GM12878 (cell line): ENCODE results near the gene SHISA6. TPM values are rescaled to one million over a fixed set of nuclear protein-coding genes. Genes with fewer than 3 reads are reported as not detected.

Source experiments
- ATAC-seq: fragments of 200-7000 bp; cut with Tn5 transposase; 3 replicates; pipeline ENCODE4 v1.9.1; 2020; ENCODE audit warnings: mild to moderate bottlenecking, moderate library complexity
- BruUV-seq: library from RNA; stranded (reverse); fragments of 400-500 nt; replicated peaks from 2 replicates; lab custom pipeline; 2021; lab: Mats Ljungman, UMichigan
- CTCF ChIA-PET: fragments of 300-600 bp; sonication (Branson Sonifier 250); formaldehyde crosslinking; extraction: SDS; loops from one replicate; lab custom pipeline; 2021; ENCODE audit warnings: inconsistent platforms; lab: Yijun Ruan, JAX
- POLR2A ChIA-PET: fragments of 350-600 bp; formaldehyde crosslinking; extraction: SDS; loops from one replicate; lab custom pipeline; 2021; ENCODE audit warnings: inconsistent platforms; lab: Charles Lee
- RAD21 ChIA-PET: fragments of 300-600 bp; sonication (Branson Sonifier 250); formaldehyde crosslinking; loops from one replicate; lab custom pipeline; 2023; ENCODE audit warnings: antibody characterized with exemption; ENCODE audit not compliant: unreplicated experiment; lab: Charles Lee
- SMC1A ChIA-PET: fragments of 300-600 bp; sonication (Branson Sonifier 250); formaldehyde crosslinking; loops from one replicate; lab custom pipeline; 2023; ENCODE audit not compliant: unreplicated experiment, uncharacterized antibody; lab: Charles Lee
- DNase-seq: peaks from one replicate; pipeline ENCODE4 v3.0.0-alpha.2; 2011; ENCODE audit warnings: low read depth, low spot score
- FAIRE-seq: peaks from 3 replicates; lab custom pipeline; 2011; peaks lifted over from hg19 to GRCh38; lab: Jason Lieb, UNC
- H2AFZ ChIP-seq: 2 replicates; pipeline ENCODE4 v1.6.0; 2011; ENCODE audit warnings: low read depth, low read length, control low read depth; ENCODE audit not compliant: control insufficient read depth
- H3K27ac ChIP-seq: 2 replicates; pipeline ENCODE4 v1.5.1; 2011; ENCODE audit warnings: control low read depth; ENCODE audit not compliant: control insufficient read depth, insufficient read depth
- H3K27me3 ChIP-seq, 2 experiments: replicated peaks in 1 of 2; 2 replicates each; pipeline versions ENCODE4 v1.6.0 to v1.6.1; 2011; ENCODE audit warnings: low read length in 1 of 2; ENCODE audit not compliant: control insufficient read depth in 2 of 2, insufficient read depth in 2 of 2
- H3K36me3 ChIP-seq, 2 experiments: 2 replicates each; pipeline ENCODE4 v1.5.1; 2011; ENCODE audit warnings: low read length in 1 of 2; ENCODE audit not compliant: control insufficient read depth in 2 of 2, insufficient read depth in 2 of 2
- H3K4me1 ChIP-seq: 2 replicates; pipeline ENCODE4 v1.6.1; 2011; ENCODE audit warnings: mild to moderate bottlenecking, low read length, moderate library complexity, mixed read lengths; ENCODE audit not compliant: control insufficient read depth, insufficient read depth
- H3K4me2 ChIP-seq: 2 replicates; pipeline ENCODE4 v1.6.0; 2011; ENCODE audit warnings: control low read depth; ENCODE audit not compliant: control insufficient read depth, insufficient read depth
- H3K4me3 ChIP-seq: fragments of 200-600 bp; sonication (generic); 2 replicates; pipeline ENCODE4 v1.5.1; 2016
- H3K79me2 ChIP-seq: 2 replicates; pipeline ENCODE4 v1.6.0; 2011; ENCODE audit warnings: low read length; ENCODE audit not compliant: control insufficient read depth, insufficient read depth
- H3K9ac ChIP-seq: 2 replicates; pipeline ENCODE4 v1.8.0; 2011; ENCODE audit warnings: low read length, control low read depth, mixed read lengths; ENCODE audit not compliant: control insufficient read depth, insufficient read depth
- H3K9me3 ChIP-seq: replicated peaks from 3 replicates; pipeline ENCODE4 v1.5.1; 2011; ENCODE audit warnings: mild to moderate bottlenecking, low read length; ENCODE audit not compliant: control insufficient read depth, insufficient read depth
- H4K20me1 ChIP-seq: 2 replicates; pipeline ENCODE4 v1.6.0; 2011; ENCODE audit not compliant: control insufficient read depth, insufficient read depth
- ATF2 ChIP-seq: IDR thresholded peaks from 2 replicates; pipeline ENCODE4 v1.6.1; 2012; ENCODE audit warnings: low read length, inconsistent platforms
- BHLHE40 ChIP-seq, 2 experiments: fragments of 450-650 bp in 1 of 2; IDR thresholded peaks; 2 replicates each; pipeline ENCODE4 v1.6.1; 2011 to 2017; ENCODE audit warnings: low read depth in 2 of 2, borderline replicate concordance in 1 of 2, improper control_type of control experiment in 1 of 2, low read length in 1 of 2, mild to moderate bottlenecking in 1 of 2
- BMI1 ChIP-seq: fragments of 450-650 bp; IDR thresholded peaks from 2 replicates; pipeline ENCODE4 v1.6.1; 2016; ENCODE audit warnings: mild to moderate bottlenecking, moderate library complexity, borderline replicate concordance
- CBX3 ChIP-seq: fragments of 200-600 bp; sonication (generic); IDR thresholded peaks from 2 replicates; pipeline ENCODE4 v1.6.1; 2016; ENCODE audit warnings: low read depth, borderline replicate concordance
- EZH2 ChIP-seq: IDR thresholded peaks from 2 replicates; pipeline ENCODE4 v1.6.1; 2012; ENCODE audit warnings: low read depth, mild to moderate bottlenecking, control low read depth, inconsistent platforms, low read length, borderline replicate concordance; ENCODE audit not compliant: control insufficient read depth
- FOS ChIP-seq: IDR thresholded peaks from 3 replicates; pipeline ENCODE4 v1.6.1; 2011; ENCODE audit warnings: borderline replicate concordance; ENCODE audit not compliant: insufficient read length; ENCODE audit errors: extremely low read depth
- JUNB ChIP-seq: IDR thresholded peaks from 2 replicates; pipeline ENCODE4 v1.6.1; 2016; ENCODE audit warnings: antibody characterized with exemption, mild to moderate bottlenecking
- MAX ChIP-seq: IDR thresholded peaks from 2 replicates; pipeline ENCODE4 v1.6.1; 2012; ENCODE audit warnings: low read depth, low read length, improper control_type of control experiment
- MEF2A ChIP-seq: IDR thresholded peaks from 2 replicates; pipeline ENCODE4 v1.6.1; 2011; ENCODE audit warnings: low read depth, mild to moderate bottlenecking, low read length, moderate library complexity; ENCODE audit not compliant: insufficient read depth
- RELB ChIP-seq: fragments of 450-650 bp; IDR thresholded peaks from 2 replicates; pipeline ENCODE4 v1.6.1; 2017; ENCODE audit warnings: low read depth, mild to moderate bottlenecking, moderate library complexity
- STAT1 ChIP-seq: fragments of 450-650 bp; conservative IDR thresholded peaks from 2 replicates; pipeline ENCODE4 v1.6.1; 2014; ENCODE audit warnings: antibody characterized with exemption, mild to moderate bottlenecking
- STAT3 ChIP-seq: IDR thresholded peaks from 2 replicates; pipeline ENCODE4 v1.6.1; 2011; ENCODE audit warnings: low read depth, low read length, improper control_type of control experiment
- WRNIP1 ChIP-seq: IDR thresholded peaks from 2 replicates; pipeline ENCODE4 v1.6.1; 2011; ENCODE audit warnings: low read depth, low read length, improper control_type of control experiment, borderline replicate concordance
- ZZZ3 ChIP-seq: IDR thresholded peaks from 2 replicates; pipeline ENCODE4 v1.6.1; 2011; ENCODE audit warnings: low read depth; ENCODE audit not compliant: control insufficient read depth, insufficient read length
- WGBS: methylation state at CpG from one replicate; pipeline ENCODE4 v1.1.6; 2016; ENCODE audit warnings: low lambda C conversion rate; ENCODE audit not compliant: insufficient replicate concordance, insufficient coverage; ENCODE audit errors: missing lambda C conversion rate; 5-methylcytosine and 5-hydroxymethylcytosine counted together
- in situ Hi-C: fragments of 300-500 bp; cut with MboI; formaldehyde crosslinking; loops from 9 replicates; pipeline ENCODE4 v1.14.3; 2018; ENCODE audit warnings: mixed read lengths
- intact Hi-C: fragments of 100-400 bp; cut with micrococcal nuclease; formaldehyde crosslinking; loops from one replicate; pipeline ENCODE4 v1.14.2; 2022; ENCODE audit not compliant: unreplicated experiment
- polyA plus RNA-seq, 11 experiments: library from polyadenylated mRNA; depleted of rRNA in 4 of 11; unstranded in 6 of 11; stranded (reverse) in 5 of 11; fragments of >200 nt; fragmentation: Nextera tagmentation in 4 of 11; fragmentation: Illumina TruSeq in 1 of 11; extraction: Ambion mirVana in 4 of 11; extraction: Trizol in 1 of 11; gene quantifications; 1 replicate in 1 of 11; 2 replicates in 10 of 11; pipeline versions ENCODE4 v1.2.1 to v1.2.3, GENCODE V29; 2011 to 2016; ENCODE audit warnings: inconsistent platforms in 2 of 11, missing spikeins in 2 of 11, low read depth in 1 of 11
- total RNA-seq, 4 experiments: library from RNA; depleted of rRNA in 3 of 4; stranded (reverse); fragments of >200 nt in 3 of 4; fragmentation: Illumina TruSeq in 1 of 4; extraction: Trizol in 1 of 4; gene quantifications; 2 replicates each; pipeline versions ENCODE4 v1.2.1 to v1.2.3, GENCODE V29; 2013 to 2021
- TF ChIP-seq, protein P1 (sequence below): fragments of 450-650 bp; IDR thresholded peaks from 2 replicates; pipeline ENCODE4 v1.6.1; 2017; ENCODE audit warnings: mild to moderate bottlenecking, low read depth, inconsistent platforms; ENCODE audit not compliant: poor library complexity, severe bottlenecking
- TF ChIP-seq, protein P2 (sequence below): IDR thresholded peaks from 2 replicates; pipeline ENCODE4 v1.6.1; 2011; ENCODE audit warnings: borderline replicate concordance, low read depth, mild to moderate bottlenecking, moderate library complexity, mixed read lengths, low read length; ENCODE audit not compliant: insufficient read depth; ENCODE audit errors: extremely low read length

SHISA6 gene
- total and polyA plus RNA-seq, 10 of the 15 experiments (the other 5 are each of a cell fraction or from before 2014, with no cell fraction given), result not detected

DNA sequence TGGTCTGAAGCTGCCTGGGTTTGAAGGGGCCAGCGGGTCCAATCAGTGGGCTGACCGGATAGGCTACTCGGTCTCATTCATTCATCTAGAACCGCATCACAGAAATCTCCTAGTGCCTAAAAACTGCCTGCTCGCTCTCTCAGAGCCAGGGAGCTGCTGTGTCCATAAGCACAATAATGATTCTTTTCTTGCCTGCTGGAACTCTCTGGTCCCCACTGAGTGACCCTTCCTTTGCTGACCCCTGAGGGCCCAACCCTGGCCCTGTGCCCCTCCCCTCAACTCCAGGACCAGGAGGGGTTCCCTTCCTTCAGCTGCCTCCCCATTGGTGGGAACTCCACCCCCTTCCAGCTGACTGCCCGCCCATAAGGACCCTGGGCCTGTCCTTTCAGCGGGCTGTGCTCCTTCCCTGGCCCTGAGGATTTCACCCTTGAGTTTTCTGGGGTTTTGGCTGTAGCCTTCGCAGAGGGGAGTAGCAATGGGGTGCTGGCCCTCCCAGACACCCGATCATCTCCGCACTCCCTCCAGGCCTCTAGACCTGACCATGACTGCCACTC is 317.7 kb downstream of the SHISA6 start:
- no peak overlapping the region for H3K4me2 ChIP-seq
- H3K27ac ChIP-seq, result no peak overlapping the region
- ChIA-PET POLR2A (no interaction called here), CTCF (no interaction called here), RAD21 (no interaction called here), SMC1A (no interaction called here)
- H2AFZ ChIP-seq, result no peak overlapping the region
- no peaks in the 10 kb centered on the region for H4K20me1 ChIP-seq
- intact Hi-C loops, result no loop called here
- DNase-seq (no peak), FAIRE-seq (no peak), ATAC-seq (no peak)
- H3K36me3 ChIP-seq, result no peaks in the 10 kb centered on the region
- H3K4me3 ChIP-seq, result no peak overlapping the region
- 32% methylated on average over 10 of the region's 10 CpGs for WGBS
- no TSS peak for BruUV-seq
- H3K27me3 ChIP-seq, result no peaks in the 10 kb centered on the region
- no peaks in the 10 kb centered on the region for H3K4me1 ChIP-seq
- H3K9ac ChIP-seq, result no peak overlapping the region
- no peaks in the 10 kb centered on the region; the same call in 2 of the 3 replicates for H3K9me3 ChIP-seq
- in situ Hi-C loops, result no loop called here
- no peaks in the 10 kb centered on the region for H3K79me2 ChIP-seq
- TF ChIP-seq, protein P1, sequence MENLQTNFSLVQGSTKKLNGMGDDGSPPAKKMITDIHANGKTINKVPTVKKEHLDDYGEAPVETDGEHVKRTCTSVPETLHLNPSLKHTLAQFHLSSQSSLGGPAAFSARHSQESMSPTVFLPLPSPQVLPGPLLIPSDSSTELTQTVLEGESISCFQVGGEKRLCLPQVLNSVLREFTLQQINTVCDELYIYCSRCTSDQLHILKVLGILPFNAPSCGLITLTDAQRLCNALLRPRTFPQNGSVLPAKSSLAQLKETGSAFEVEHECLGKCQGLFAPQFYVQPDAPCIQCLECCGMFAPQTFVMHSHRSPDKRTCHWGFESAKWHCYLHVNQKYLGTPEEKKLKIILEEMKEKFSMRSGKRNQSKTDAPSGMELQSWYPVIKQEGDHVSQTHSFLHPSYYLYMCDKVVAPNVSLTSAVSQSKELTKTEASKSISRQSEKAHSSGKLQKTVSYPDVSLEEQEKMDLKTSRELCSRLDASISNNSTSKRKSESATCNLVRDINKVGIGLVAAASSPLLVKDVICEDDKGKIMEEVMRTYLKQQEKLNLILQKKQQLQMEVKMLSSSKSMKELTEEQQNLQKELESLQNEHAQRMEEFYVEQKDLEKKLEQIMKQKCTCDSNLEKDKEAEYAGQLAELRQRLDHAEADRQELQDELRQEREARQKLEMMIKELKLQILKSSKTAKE, result no peak
- TF ChIP-seq ZZZ3 (no peak), WRNIP1 (no peak), MEF2A (no peak), STAT1 (no peak), ATF2 (no peak), CBX3 (no peak), JUNB (no peak), RELB (no peak), MAX (no peak), STAT3 (no peak), BMI1 (no peak), FOS (no peak), EZH2 (no peak), BHLHE40 (IDR thresholded peaks at IDR 0.05; ENCODE audit: borderline replicate concordance in 1 of 2, low read depth in 2 of 2, low read length in 1 of 2) (no peak)
- TF ChIP-seq, protein P2, sequence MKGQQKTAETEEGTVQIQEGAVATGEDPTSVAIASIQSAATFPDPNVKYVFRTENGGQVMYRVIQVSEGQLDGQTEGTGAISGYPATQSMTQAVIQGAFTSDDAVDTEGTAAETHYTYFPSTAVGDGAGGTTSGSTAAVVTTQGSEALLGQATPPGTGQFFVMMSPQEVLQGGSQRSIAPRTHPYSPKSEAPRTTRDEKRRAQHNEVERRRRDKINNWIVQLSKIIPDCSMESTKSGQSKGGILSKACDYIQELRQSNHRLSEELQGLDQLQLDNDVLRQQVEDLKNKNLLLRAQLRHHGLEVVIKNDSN, result no peak
- TF ChIP-seq, all 136 proteins: peak for 0
